GM21529 (cell line): ENCODE data around the gene DNAJB4.
"Not testable (repeated sequence)": the region's sequence is repeated elsewhere in the genome, so short reads cannot be mapped to it uniquely, and the experiment has no call there.

Experiments
- ATAC-seq: cut with Tn5 transposase; IDR thresholded peaks from one replicate; pipeline ENCODE4 v1.9.1; 2021; ENCODE audit not compliant: unreplicated experiment

Gene DNAJB4

DNA sequence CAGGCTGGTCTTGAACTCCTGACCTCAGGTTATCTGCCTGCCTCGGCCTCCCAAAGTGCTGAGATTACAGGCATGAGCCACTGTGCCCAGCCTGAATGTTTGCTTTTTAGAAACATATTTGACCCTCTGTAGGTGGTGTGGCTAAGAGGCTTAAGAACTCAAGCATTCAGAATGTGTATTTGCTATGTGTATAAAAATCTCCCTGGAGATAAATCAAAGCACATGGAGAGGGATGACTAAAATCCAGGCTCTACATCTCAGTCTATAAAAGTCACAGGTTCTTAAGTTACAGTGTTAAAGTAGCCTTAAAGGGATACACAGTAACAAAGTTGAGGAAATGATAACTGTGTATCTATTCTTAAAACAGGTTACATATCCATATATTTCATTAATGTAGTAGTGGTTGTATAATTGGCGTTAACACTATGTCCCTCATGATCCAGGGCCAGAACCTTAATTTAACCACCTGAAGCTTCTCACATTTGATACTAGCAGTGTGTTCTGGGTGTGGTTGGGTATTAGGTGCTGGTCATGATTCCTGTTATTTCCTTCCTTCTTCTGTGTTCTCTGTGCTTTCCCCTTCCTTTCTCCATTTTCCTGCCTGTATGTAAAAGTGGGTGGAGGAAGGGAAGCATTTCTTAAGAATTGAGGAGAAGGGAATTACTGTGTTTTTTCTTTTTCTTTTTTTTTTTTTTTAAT lies 57.2 kb downstream of the DNAJB4 start:
- ATAC-seq: no peak

DNA sequence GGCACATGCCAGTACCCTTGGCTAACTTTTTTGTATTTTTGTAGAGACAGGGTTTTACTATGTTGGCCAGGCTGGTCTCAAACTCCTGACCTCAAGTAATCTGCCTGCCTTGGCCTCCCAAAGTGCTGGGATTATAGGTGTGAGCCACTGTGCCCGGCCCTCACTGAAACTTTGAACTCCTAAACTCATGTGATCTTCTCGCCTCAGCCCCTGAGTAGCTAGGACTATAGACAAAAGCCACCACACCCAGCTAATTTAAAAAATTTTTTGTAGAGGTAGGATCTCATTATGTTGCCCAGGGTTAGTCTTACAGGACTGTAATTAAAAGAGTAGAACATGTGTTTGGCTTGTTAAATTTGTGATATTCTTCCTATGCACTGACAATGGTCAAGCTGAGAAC lies 60.1 kb downstream of the DNAJB4 start:
- ATAC-seq: not testable (repeated sequence)
